NCI-H1105 treated with DMSO at 0.1 percent for 48 hours (cell line): ENCODE results near the gene PPM1L.
"Not testable (repeated sequence)": the region's sequence is repeated elsewhere in the genome, so short reads cannot be mapped to it uniquely, and the experiment has no call there.

Experiments
- DNase-seq: peaks from one replicate; lab custom pipeline; 2025; lab: John Stamatoyannopoulos, UW

PPM1L gene

DNA sequence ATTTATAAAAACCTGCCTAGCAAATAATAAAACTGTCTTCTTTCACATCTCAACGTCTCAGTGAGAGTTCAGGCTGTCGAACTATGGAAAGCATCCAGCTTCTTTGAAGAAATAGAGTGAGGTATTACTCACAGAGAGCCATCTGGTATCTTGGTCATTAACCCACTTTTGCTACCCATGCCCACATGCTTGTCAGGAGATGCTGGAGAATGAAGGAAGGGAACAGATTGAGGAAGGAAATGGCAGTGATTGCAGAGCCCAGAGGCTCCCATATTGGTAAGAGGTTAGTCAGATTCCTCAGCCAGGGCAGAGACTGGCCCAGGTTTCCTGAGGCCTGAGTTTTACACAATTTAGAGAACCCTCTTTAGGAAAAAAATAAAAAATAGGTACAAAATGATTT is 230.0 kb downstream of the PPM1L start:
- DNase-seq, result no peak

DNA sequence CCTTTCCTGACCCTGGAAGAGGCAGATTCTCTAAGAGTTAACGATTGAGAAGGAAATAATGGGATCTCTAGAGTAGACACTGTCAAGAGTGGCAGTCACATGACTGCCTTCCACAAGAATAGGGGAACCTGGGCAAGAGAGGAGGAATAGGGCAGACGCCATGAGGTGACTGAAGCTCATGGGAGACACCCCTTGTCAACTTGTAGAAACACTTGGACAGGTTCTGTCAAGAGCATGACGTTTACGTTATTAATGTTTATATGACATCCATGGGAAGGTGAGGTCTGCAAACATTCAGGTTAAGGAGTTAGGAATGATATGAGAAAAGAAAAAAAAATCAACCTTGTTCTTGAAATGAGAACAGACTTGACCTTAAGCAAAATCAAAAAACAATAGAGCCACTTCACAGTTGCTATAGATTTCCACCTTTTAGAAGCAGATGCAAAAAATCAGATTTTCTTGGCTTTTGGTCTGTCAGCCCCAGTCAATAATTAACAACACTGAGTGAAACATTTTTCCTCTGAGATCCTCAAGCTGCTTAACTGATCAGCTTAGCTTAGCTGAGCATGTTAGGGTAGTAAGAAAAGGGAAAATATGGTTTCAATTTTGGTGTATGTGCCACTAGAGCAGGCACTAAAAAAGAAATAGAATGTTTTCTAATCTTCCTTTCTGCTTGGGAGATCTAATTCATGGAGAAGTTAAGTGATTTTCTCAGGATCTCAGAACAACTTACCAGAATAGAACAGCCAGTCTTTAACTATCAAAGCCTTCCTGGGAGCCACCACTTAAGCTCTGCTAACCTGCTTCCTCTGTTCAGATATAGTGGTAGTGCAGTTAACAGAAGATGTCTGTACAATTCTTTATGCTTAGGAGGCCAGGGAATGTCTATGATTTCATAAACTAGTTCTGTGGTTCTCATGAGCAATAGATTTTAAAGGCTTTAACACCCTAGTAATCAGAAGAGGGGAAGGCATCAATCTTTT is 232.2 kb downstream of the PPM1L start:
- DNase-seq, result no peak

DNA sequence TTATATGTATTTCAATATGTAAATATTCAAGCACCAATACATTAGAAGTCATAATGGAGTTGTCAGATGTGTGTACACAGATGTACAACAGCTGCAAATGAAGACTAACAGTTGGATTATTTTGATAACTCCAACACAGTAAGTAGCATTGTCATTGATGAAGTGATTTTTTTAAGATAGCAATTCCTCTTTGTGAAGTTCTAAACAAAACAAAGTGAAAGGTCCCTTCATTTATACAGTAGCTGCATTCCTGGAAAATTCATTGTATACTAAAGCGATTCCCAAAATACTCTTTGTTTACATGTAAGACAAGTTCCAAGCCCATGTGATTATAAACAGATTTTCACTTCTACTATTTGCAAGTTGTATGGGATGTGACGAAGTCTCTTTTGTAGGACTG is 234.4 kb downstream of the PPM1L start:
- DNase-seq, result no peak

DNA sequence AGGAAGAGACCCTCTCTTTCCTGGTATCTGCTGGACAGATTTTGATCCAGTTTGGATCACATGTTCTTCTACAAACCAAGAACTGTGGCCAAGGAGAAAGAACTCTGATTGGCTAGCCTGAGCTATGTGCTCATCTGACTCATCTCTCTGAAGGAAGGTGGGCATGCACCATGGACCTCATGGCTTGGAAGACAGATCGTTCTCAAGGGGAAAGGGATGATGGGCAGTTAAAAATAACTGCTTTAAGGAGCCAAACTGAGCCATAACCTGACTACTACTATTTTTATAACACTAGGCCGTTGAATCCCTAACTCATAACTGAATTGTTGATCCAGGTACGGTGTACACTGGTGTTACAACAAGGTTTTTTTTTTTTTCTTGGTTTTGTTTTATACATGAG is 236.7 kb downstream of the PPM1L start:
- DNase-seq, result no peak

DNA sequence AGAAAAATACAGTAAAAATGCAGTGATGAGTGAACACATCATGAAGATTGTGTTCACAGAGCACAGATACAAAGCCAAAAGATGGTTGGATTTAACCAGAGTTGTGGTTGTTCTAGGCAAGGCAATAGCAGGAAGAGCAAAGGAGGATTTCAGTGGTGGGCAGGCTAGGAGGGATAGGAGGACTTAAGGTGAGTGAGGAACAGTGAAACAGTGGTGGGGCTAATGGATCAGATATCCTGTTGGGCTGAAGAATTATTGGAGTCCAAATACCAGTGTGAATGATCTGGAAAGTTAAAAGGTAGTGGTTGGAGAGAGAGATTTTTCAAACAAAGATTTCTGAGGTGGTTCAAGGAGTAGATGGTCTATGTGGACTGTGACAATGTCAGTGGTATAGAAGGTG is 240.8 kb downstream of the PPM1L start:
- DNase-seq, result no peak

DNA sequence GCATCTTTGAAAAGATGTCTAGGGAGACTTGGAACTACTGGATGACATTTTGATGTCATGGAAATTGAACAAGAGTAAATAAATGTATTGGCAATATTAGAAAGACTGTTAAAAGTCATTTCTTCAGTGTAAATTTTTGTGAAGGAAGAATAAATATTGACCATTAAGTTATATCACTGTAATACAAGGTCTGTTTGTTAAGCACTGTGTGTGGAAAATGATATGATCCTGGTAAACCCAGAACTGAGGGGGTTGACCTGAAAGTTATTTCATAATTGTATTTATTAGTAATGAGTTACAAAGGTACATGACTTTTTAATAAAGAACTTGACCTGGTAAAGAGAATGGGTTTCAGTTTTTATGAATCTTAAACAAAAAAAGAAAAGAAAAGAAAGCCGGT is 242.6 kb downstream of the PPM1L start:
- no peak for DNase-seq

DNA sequence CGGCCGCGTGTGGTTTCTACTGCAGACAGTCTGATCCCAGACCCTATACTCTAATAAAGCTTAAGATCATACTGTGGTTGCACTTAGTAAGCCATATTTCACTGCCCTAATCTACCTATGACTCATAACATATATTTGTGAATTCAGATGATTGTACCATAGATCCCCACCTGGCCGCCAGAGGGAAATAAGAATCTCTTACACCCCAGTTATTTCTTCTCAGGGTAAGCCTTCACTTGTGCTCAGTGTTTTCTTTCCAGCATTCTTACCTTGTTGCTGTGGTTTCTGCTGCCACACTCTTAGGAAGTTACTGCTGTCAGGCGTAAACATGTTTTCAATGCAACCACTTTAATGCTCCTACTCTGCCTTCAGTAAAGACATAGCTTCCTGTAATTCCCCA is 243.2 kb downstream of the PPM1L start:
- no peak for DNase-seq

DNA sequence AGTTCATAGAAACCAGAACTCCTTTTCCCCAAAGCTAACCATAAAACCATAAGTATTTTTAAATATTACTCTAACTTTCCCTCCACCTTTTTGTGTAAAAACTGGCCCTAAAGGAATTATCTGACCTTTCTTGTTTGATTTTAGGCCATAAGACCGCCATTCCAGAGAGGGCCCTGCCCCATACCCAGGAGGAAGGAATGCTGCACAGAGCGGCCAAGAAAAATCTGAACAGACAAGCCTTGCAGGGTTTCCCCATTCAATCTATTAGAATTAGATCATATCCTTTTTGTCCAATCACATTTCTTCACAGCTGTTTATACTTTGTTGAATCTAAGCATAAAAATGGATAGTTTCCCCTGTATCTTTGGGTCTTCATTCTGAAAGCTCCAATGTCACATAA is 252.1 kb downstream of the PPM1L start:
- no peak for DNase-seq

DNA sequence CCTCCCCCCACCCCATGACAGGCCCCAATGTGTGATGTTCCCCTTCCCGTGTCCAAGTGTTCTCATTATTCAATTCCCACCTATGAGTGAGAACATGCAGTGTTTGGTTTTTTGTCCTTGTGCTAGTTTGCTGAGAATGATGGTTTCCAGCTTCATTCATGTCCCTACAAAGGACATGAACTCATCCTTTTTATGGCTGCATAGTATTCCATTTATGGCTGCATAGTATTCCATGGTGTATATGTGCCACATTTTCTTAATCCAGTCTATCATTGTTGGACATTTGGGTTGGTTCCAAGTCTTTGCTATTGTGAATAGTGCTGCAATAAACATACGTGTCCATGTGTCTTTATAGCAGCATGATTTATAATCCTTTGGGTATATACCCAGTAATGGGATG is 254.1 kb downstream of the PPM1L start:
- not testable (repeated sequence) for DNase-seq

DNA sequence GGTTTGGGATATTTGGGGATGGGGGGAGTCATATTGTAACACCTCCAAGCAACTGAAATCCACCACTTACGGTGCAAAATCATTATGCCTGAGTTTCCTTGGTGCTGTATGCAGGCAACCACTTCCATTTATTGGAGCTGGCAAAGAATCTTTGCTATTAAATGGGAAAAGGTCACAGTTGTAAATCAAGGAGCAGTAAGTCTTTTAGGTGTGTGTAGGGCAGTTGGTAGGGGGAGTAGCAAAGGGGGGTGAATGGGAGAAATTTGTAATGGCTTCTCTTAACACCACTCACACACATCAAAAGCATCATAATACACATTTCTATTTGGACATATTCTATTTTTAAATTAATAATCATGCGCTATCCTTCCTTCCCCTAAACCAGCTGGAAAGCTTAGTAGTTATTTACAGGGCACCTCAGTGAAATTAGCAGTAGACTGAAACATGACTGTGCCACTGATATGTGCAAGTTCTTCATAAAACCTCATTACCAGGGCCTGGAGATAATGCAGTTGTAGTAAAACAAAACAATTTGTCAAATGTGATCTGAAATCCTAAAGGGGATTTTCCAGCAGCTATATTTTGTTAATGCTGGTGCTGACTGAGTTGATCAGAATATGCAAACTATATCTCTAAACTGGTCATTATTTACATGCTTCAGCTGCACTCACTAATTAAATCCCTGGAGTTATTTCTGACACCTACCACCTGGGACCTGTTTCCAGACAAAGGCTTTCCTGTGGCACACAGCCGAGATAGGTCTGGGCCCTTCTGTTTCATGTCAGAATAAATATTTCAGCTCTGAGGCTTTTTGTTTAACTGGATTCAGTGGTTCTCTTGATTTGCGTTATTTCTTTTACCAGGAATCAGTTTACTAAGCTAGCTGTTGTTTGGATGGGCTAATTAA is 259.1 kb downstream of the PPM1L start:
- DNase-seq, result no peak

DNA sequence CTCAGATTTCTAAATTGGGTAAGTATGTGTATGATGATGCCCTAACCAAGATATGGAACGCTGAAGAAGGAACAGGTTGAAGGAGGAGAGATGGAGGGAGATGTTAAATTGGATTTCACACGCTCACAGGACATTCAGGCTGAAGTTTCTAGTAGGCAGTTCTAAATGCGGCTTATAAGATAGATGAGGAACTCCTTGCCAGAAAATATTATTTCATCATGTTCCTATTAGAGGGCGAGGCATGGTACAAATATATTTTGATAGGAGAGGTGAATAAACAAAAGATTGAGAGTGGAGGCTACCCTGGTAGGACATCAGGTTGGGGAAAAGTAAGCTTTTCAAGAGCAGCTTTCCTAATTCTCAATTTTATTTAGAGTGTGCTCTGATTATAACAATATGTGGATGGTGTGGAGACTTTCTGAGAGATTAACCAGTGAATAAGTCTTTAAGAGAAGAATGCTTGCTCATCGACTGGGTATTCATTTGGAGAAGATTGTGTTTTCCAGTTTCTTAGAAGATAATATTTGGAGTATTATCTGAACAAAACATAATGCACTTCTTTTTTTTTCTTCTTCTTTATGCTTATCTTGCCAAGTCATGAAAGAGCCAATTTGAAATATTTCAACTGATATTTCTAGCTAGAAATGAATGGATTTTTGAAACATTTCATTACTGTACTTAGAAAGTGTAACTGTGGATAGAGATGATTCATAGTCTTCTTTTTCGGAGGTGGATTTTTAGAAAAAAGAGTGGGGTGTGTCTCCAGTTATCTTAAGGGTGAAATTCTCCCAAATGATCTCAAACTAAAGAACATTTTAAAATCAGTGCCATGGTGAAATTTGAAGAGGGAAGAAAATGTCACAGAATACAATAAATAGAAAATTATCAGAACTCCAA is 260.6 kb downstream of the PPM1L start:
- DNase-seq, result no peak

DNA sequence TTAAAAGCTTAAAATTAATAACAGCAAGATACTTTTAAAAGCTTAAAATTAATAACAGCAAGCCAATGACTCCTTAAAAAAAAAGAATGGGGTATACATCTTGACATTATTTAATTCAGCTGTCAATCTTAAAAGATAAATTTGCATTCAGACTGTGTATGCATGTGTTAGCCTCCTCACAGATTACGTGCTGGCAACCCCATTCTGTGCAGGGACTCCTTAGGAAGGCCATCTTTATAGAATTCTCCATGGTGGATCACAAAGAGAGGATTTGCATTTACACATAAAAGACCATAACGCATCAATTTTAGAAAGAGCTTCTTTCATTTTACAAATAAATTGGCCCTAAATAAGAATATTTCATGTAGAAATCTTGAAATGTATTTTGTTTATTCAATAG is 261.9 kb downstream of the PPM1L start:
- no peak for DNase-seq

DNA sequence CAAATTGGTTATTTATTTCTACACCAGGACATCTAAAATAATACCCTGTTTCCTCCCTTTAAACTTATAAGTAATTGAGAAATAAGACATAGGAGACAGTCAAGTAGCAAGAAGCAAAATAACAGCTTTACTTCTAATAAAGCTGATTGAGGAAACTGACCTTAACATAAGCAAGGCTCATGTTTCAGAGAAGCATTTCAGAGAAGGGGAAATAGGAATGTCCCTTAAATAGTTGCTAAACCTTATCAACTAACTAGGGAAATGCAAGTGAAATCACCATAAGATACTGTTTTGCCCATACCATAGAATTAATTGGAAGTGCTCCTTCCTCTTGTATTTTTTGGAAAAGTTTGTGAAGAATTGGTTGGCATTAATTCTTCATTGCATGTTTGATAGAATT is 264.2 kb downstream of the PPM1L start:
- no peak for DNase-seq

DNA sequence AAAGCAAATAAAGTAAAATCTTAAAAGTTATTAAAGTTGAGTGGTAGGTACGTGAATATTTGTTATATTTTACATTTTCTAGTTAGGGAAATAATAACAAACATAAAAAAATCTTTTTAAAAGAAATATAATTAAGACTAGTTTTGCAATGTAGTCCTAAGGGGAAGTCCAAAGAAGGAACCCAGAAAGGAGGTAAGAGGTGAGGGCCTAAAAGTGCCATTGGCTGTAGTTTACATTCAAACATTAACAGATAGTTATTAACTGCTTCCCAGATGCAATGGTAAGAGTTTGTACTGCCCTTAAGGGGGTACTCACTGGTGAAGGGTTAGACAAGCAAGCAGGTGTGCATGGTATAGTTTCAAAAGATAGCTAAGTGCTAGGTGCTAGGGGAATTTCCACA is 269.9 kb downstream of the PPM1L start:
- DNase-seq, result no peak

DNA sequence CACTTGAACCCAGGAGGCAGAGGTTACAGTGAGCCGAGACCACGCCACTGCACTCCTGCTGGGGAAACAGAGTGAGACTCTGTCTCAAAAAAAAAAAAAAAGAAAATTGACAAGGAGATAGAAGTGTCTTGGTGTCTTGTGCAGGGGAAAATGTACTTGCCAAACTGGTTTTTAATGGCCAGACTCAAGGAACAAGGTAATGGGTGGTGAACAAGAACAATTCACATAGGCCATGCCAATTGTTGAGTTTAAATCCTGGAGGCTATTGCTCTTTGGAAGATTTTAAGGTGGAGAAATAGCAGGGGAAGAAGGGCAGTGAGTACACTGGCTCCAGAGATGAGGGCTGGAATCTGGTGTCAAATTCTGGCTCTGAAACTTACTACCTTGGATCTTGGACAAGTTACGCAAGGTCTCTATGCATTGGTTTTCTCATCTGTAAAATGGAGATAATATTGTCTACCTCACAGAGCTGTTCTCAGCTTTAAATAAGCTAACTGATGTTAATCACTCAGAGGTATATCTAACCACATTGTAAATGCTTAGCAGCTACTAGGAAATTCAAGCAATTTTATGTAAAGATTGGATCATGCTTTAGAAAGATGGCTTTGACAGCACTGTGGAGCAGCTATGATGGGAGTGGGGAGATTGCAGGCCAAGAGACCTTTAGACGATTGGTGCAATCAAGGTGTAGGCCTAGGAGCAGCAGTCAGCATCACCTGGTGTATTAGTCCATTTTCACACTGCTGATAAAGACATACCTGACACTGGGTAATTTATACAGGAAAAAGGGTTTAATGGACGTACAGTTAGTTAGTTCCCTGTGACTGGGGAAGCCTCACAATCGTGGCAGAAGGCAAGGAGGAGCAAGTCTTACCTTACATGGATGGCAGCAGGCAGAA is 270.8 kb downstream of the PPM1L start:
- no peak for DNase-seq

DNA sequence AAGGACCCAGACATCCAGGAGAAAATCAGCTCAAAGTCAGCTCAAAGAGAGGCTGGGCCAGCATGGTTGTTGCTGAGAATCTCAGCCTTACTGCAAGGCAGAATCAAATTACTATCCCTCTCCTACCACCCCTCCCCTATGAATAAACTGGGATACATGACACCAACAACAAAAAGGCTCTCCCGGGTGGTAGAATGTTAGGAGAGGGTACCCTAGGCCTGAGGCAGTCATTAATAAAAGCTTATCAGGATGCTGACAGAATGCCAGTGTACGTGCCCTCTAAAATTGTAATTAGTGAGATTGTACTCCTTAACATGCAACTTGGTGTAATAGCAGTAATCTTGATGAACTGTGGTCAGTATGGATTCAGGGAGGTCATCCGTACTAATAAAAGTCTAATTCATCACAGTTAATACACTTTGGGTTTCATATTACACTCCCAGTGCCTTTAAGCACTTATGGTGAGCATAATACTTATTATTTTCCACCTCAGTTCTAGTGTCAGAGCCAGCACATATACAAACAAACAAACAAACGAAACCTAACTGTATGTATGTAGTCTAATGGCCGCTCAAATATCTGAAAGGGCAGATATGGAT is 272.6 kb downstream of the PPM1L start:
- DNase-seq, result peak; percentile 54

DNA sequence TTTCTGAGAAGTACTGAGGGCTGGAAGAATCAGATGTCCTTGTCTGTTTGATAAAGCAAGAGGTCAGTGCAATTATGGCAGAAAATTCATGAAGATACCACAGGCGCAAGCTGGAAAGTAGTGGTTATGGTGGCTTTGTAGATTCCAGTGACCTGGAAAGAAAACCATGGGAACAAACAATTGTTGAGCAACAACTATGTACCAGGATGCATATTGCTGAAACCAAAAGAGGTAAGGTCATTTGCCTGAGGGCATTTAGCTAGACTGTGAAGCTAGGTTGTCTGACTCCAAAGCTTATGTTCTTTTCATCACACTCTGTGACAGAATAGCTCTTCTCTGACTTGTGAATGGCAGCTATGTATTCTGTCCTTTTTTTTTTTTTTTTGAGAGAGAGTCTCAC is 275.1 kb downstream of the PPM1L start:
- DNase-seq, result no peak

DNA sequence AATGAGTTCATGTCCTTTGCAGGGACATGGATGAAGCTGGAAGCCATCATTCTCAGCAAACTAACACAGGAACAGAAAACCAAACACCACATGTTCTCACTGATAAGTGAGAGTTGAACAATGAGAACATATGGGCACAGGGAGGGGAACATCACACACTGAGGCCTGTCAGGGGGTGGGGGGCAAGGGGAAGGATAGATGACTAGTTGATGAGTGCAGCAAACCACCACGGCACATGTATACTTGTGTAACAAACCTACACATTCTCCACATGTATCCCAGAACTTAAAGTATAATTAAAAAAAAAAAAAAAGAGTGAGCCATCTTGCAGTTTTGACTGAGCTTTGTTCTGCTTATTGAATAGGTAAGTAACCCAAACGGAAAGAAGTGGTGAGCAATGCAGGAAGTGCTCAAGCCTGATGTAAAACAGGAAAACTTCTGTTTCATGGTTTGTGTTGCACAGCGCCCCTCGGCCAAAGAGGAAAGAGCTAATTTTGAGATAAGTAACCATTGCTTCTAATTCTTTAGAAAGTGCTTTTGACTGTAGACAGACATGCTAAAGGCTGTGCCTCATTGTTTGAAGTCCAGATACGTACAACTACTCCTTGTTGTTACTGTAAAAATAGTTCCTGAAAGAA is 279.0 kb downstream of the PPM1L start:
- DNase-seq, result not testable (repeated sequence)

DNA sequence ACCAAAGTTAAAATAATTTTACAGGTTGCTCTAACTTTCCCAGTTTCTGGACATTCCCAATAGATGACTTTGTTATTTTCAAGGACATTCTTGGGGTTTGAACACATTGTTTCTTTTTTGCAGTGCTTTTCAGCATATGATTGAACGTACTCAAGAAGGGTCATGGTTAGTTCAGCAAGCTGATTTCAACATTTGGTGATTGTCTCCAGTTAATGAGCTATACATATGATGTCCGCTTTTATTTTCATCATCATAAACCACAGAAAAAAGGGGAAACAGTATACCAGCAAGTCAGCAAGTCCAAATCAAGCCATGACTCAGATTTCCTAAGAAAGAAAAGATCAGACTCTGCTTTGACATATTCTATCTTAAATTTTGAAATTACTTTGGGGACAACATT is 279.7 kb downstream of the PPM1L start:
- no peak for DNase-seq

DNA sequence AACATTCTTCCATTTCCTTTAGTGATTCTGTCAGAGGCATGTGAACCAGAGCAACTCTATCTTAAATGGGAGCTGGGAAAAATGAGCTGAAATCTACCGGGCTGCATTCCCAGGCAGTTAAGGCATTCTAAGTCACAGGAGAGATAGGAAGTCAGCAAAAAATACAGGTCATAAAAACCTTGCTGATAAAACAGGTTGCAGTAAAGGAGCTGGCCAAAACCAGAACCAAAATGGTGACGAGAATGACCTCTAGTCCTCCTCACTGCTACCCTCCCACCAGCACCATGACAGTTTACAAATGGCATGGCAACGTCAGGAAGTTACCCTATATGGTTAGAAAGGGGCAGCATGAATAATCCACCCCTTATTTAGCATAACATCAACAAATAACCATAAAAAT is 282.7 kb downstream of the PPM1L start:
- DNase-seq, result no peak
